Stimulated activated CD8-positive, alpha-beta memory T cell treated with anti-CD3 and anti-CD28 coated beads, Interleukin-4, amount 100 ng/mL, for 48 hours (primary cell): Measurements from ENCODE around the gene NHLRC4.
A peak's percentile ranks its signal among the peaks of the same experiment; 100 is the strongest.
"Not testable (repeated sequence)": the region's sequence is repeated elsewhere in the genome, so short reads cannot be mapped to it uniquely, and the experiment has no call there.

Experiments used
- DNase-seq: peaks from one replicate; pipeline ENCODE4 v3.0.0-alpha.2; 2020

Gene NHLRC4

DNA sequence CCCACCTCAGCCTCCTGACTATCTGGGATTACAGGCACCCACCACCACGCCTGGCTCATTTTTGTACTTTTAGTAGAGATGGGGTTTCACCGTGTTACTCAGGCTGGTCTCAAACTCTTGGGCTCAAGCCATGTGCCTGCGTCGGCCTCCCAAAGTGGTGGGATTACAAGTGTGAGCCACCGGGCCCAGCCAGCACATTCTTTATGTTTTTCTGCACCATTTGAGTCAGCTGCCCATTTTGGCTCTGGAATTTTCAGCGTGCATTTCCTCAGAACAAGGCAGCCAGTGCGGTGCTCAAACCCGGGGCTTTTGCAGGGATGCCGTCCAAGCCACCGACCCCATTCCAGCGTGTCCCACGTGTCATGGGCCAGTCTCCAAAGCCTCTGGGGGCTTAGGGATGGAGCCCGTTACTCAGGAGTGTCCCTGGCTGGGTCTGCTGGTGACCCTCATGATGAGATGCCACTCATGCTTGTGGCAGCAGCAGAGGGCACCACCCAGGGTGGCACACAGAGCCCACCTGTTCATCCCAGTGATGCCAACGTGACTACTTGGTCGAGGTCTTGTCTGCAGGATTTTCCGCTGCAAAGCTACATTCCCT, 19.3 kb downstream of the NHLRC4 start:
- DNase-seq: no peak

DNA sequence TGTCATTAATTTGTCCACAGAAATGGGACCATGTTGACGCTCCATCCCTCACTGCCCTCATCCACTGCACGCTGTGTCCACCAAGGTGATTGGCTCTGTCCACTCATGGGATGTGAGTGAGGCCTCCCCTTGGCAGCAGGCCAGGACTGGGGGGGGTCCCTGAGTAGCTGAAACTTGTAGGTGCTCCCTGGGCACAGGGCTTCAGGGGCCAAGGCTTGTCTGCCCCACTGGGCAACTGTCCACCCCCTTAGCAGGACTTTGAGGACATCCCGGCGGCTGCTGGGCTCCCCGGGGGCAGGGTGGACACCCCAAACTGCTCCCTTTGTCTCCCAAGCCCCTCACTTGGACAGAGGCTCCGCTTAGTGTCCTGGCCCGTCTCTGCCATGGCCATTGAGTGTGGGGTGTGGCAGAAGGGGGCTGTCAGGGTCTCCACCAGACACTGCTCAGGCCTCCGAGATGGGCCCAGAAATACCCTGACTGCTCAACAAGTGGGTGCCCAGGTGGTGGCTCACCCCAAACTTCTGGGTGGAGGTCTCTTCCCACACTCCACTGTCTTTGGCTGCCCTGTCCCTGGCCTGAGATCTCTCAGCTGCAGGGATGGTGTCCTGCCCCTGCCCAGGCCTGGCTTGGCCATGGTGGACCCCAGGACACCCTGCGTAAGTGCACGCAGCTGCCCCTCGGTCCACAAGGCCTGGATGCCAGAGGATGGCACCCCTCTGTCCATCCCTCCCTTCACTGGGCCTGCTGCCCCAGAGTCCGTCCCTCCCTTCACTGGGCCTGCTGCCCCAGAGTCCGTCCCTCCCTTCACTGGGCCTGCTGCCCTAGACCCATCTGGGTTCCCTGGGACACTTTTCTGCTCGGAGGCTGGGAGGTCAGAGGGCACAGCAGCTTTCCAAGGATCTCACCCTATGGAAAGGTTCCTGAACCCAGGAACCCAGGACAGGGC, 20.1 kb downstream of the NHLRC4 start:
- DNase-seq: no peak

DNA sequence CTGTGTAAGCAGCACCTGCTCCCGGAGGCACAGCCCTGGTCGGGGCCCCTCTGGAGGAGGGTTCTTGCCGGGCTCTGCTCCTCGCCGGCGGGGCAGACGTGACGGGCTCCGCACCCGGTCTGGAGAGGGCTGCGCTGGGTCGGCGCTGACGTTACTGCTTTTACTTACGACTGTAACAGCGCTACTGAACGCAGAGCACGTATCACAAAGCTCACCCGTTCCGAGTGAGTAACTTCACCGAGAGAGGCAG, 21.8 kb downstream of the NHLRC4 start:
- peak; percentile 74 for DNase-seq

DNA sequence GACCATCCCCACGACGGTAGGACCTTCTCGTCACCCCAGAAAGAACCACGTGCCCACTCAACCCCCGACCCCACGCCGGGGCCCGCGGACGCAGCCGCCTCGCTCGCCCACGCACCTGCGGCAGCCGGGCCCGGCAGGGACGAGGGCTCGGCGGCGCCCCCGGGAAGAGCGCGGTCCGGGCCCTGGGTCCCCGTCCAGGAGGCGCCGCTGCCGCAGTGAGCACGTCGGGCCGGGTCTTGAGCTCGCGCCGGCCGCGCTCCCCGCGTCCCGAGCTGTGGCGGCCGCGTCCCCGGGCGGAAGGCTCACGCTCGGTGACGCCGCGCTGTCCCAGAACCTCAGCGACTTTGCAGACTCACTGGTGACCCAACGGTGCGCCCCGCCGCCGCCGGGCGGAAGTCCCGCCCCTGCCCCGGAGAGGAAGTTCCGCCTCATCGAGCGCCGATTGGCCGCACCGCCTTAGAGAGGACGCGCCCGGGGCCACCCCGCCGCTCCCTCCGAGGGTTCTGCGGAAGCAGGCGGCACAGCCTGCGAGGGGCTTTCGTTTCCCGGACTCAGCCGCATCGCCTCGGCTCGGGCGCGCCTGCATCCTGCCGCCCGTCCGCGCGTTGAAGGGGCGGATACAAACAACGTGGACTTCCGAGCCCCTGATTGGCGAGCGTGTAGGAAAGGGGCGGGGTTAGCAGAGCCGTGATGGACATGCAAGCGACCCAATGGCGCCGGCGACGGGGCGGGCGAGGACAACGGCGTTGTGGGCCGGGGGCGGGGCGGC, 22.3 kb downstream of the NHLRC4 start:
- peak; percentile 99 for DNase-seq

DNA sequence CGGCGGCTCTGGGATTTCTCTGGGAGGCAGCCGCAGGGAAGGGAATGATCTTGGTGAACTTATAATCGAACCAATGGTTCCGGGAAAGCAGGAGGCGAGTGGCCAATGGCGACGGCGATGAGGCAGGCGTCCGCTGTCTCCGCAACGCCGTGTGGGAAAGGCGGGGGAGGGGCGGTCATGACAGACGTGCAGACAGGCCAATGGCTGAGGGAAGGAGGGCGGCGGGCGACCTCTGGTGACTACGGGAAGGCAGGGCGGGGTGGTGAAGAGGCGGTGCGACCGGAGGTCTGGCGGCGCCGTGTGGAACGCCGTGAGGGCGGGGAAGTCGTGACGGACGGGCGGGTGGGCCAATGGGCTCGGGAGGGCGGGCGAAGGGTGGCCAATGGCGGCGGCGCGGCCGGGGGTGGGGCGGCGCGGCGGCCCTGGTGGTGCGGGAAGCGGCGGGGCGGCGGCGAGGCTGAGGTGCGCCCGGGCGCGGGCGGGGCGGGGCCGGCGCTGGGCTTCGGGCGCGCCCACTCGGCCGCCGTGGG, 22.9 kb downstream of the NHLRC4 start, which contains the start of gene RAB40C:
Gene RAB40C (plus strand): TSS at position 409 of the 530 bp plus-strand sequence. CDS start 226 bp downstream, outside the sequence.
- DNase-seq: peak; percentile 99

DNA sequence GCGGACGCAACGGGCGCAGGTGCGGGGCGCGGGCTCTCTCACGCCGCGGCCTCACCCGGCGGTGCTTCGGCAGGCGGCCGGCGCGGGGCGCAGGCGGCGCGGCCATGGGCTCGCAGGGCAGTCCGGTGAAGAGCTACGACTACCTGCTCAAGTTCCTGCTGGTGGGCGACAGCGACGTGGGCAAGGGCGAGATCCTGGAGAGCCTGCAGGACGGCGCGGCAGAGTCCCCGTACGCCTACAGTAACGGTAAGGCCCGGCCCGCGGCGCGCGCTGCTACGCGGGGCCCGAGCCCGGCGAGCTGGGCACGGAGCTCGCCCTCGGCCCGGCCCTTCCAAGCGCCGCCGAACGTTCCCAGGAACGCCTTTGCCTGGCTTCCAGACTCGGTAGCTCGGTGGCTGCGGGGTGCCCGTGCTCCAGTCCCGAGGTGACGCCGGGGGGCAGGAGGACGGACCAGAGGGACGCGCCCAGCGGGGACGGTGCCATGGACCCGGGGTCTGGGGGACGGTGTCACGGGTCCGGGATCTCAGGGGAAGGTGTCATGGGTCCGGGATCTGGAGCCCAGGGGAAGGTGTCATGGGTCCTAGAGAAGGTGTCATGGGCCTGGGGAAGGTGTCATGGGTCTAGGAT, 23.5 kb downstream of the NHLRC4 start:
- DNase-seq: no peak

DNA sequence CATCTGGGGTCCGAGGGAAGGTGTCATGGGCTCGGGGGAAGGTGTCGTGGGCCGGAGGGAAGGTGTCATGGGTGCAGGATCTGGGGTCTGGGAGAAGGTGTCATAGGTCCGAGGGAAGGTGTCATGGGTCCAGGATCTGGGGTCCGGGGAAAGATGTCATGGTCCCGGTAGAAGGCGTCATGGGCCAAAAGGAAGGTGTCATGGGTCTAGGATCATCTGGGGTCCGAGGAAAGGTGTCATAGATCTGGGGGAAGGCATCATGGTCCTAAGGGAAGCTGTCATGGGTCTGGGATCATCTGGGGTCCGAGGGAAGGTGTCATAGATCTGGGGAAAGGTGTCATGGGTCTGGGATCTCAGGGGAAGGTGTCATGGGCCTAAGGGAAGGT, 24.0 kb downstream of the NHLRC4 start:
- no peak for DNase-seq

DNA sequence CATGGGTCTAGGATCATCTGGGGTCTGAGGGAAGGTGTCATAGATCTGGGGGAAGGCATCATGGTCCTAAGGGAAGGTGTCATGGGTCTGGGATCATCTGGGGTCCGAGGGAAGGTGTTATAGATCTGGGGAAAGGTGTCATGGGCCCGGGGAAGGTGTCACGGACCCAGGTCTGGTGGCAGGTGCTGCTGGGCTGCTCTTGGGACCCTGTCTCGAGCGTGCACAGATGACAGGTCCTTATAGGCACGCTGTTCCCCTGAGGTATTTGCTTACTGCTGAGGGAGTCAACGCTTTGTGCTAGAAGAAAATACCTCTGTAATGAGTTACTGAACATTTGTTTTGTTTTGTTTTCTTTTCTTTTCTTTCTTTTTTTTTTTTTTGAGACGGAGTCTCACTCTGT, 24.4 kb downstream of the NHLRC4 start:
- no peak for DNase-seq

DNA sequence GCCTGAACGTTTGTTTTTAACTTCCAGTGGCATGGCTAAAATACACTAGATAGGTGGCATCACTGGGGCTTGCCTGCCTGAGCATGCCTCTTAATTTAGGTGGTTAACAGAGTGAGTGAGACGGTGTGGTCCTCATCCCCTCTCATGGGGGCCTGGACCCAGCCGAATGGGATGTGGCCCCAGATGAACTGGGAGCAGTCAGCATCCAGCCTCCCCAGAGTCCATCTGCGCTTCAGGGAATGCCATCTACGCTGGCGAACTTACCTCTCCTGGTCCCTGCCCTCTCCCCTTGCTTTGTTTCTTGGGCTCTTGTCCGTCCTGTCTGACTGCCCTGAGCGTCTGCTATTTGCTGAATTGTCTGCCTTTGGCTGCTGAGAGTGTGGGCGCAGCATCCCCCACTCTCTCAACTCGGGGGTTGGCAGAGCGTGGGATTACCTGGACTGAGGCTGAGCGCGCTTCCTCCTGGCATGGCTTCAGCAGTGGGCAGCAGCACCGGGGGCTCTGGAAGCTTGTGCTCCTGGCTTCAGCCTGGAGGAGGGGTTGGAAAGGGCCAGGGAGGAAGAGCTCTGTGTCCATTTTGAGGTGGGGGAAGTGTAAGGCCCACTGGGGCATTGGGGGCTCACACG, 25.2 kb downstream of the NHLRC4 start:
- no peak for DNase-seq

DNA sequence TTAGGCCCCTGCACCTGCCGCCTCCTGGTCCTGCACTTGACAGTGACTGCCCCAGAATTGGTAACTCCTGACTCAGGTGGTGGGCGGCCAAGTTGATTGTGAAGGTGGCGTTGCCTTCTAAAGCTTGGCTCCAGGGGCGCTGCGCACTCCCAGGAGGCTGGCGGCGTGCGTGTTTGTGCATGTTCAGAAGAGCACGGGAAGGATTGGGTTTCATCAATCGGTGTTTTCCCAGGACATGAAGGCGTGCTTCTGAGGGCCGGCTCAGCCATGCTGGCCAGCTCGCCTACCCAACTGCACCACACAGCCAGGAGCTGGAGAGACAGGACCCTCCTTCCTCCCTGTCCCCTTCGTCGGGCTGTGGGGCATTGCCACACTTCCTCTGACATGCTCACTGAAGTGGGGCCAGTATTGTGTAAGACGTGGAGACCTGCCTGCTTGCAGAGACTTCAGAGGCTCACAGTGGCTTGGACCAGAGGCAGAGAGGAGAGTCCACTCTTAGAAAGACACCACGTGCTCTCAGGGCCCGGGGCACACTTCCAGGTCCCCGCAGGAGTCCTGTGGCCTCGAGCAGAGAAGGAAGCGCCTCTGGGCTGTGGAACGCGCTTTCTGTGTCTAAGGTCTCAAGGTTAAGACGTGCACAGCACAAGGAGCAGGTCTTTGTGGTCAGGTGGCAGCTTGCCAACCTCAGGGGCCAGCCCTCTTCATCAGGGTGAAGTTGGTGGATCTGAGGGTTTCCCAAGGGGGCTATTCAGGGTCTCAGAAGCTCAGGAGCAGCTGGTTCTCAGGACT, 25.9 kb downstream of the NHLRC4 start:
- DNase-seq: no peak

DNA sequence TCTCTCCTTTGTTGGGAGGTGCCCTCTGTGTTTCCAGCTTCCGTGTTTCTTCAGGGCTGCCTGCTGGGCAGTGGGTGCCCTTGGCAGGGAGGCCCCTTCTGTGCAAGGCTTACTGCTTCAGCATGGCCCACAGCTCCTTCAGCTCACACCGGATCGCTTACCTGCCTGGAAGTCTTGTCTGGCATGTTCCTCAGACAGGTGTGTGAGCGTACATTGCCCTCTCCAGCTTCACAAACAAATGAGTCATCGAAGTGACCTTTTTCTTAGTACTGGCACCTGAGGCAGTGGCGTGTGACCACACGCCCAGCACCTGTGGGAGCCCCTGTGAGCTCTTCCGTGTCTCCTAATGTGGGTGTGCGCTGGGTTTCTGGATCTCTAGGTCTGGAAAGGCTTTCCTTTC, 26.6 kb downstream of the NHLRC4 start:
- DNase-seq: no peak

DNA sequence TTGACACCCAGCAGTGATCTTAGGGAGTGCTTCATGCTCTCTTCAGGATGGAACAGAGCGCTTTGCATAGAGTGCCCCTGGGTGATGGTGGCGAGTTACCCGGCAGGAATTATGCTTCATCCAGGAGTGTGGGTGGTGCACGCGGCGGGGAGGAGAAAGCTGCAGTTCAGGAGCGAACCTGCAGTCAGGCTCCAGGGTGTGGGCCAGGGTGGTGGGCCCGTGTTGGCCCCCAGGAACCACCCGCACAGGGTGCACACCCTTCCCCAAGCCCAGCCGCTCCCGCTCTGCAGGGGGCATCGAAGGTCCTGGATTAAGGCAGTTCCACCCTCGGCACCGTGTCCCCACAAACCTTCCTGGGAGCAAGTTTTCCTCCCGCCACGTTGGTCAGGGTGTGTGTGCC, 27.0 kb downstream of the NHLRC4 start:
- DNase-seq: no peak

DNA sequence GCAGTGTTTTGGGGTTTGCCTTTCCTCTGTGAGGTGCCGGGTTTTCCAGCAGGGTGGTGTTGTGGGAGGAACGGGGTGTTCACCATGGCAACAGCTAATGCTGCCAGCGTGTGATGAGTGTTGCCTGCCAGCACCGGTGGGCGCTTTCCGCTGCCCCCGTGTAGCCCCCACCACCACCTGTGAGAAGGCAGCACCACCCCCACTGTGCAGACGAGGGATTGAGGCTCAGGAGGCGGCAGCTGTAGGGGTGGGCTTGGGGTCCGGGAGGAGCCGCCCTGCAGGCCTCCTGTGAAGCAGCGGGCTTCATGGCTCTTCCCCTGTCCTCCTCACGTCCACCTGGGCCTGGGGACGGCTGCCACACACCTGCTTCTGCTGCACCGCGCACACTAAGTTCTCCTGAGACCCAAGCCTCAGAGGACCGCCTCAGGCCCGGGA, 28.3 kb downstream of the NHLRC4 start:
- DNase-seq: no peak

DNA sequence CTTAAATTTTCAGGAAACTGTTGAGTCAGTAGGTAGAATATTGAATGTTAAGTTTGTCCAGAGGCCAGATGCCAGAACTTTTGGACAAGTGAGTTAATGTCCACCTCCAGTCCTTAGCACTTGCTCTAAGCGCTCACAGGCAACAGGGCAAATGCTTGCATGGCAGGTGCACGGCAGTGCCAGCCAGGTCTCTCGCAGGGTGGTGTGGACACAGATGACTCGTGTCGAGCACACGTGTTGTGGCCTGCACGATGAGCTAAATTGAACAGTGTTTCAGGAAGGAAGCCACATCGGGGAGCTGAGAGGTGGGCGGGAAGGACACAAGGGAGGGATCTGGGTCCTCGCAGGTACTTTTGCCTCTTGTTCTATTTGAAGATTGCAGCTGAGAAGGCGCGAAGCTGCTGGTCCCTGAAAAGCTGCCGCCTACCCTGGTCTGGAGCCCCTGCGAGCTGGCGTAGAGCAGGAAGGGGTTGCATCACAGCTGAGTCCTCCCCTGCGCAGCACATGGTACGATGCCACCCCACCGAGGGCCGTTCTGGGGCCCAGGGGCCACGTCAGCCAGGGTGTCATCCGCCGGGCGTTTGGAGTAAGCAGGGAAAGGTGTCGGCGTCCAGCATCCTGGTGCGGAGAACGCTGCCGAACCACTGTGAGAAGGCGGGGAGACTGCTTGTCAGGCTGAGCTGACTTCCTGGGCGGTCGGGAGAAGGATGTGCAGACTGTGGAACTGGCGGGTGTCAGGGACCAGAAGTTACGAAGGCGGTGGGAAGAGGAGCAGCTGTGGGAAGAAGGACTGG, 29.3 kb downstream of the NHLRC4 start:
- no peak for DNase-seq

DNA sequence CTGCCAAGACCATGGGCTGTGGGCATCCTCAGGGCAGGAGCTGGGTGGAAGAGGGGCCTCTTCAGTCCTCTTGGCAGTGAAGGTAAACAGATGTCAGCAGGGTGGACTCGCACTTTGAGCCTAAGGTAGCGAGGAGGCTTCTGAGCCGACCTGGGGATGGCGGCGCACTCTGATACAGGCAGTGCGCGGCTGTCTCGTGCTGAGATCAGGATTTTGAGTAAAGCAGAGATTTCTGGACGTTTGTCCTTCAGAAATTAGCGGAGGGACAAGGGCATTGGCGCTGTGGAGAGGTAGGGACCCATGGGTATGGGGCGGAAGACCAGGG, 29.9 kb downstream of the NHLRC4 start:
- no peak for DNase-seq

DNA sequence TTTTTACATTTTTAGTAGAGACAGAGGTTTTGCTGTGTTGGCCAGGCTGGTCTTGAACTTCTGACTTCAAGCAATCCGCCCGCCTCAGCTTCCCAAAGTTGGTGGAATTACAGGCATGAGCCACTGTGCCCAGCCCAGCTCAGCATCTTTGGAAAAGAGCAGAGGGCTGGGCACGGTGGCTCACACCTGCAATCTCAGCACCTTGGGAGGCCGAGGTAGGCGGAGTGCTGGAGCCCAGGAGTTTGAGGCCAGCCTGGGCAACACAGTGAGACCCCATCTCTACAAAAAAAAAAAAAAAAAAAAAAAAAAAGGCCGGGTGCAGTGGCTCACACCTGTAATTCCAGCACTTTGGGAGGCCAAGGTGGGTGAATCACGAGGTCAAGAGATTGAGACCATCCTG, 30.9 kb downstream of the NHLRC4 start:
- not testable (repeated sequence) for DNase-seq

DNA sequence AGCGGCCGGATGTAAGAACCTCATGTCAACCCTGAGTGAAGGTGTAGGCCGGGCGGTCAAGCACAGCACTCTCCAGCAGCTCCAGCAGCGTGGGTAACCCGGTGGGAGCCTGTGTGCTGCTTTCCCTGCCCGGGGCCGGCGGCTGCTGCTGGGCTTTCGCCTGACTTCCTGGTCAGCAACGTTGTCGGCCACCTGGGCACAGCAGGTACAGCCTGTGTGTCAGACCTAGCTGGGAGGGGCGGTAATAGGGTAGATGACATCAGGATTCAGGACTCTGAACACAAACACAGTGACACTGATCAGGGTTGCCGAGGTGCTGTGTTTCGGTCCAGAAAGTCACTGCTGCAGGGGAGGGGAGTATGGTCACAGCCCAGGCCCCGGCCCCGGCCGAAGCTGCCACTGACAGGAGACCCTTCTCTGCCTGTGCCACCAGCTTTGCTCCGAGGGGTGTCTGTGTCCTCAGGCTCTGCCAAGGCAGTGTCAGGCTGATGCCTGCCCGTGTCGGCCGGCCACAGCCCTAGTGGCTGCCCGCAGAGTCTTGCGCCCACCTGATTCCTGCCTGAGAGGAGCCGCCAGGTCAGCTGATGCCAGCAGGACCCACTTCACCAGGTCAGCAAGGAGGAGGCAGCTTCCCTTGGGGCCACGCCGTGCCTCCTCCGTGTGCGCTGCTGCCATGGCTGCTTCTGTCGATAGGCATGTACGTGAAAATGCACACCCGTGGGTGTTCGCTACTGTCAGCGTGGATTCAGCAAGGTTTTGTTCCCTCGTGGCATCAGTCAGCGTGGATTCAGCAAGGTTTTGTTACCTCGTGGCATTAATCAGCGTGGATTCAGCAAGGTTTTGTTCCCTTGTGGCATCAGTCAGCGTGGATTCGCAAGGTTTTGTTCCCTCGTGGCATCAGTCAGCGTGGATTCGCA, 32.3 kb downstream of the NHLRC4 start:
- DNase-seq: no peak

DNA sequence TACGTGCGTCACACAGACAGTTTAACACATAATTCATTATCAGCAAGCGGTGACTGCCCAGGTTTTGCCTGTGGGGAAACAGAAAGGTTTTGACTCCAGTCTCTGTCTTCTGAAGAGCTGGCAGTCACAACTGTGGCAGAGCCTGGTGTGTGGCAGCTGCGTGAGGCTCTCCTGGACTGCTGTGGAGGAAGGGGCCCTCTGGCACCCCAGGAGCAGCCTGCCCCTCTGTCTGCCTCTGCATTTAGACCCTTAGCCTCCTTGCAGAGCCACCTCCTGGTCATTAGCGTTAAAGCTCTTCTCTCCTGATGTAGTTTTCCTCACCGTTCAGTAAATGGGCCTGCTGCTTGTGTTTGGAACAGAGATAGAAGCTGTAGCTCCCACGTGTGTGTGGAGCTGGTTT, 34.0 kb downstream of the NHLRC4 start:
- DNase-seq: no peak

DNA sequence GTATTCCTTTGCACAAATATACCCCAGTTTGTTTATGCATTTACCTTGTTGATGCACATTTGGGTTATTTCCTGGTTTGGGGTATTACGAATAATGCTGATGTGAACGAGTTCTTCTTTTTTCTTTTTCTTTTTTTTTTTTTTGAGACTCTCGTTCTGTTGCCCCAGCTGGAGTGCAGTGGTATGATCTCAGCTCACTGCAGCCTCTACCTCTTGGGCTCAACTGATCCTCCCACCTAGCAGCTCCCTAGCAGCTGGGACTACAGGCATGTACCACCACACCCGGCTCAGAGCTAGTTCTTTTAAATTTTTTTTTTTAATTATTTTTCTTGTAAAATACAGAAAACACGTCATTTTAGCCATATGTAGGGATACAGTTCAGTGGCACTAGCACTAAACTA, 37.1 kb downstream of the NHLRC4 start:
- DNase-seq: no peak
